ENCODE results near the gene NPAS1. TPM values are rescaled to one million over a fixed set of nuclear protein-coding genes. Genes with fewer than 3 reads are reported as not detected.

Gene NPAS1
- total RNA-seq = 0.79 and 1.7 TPM in 2 replicates

GRCh38 chr19:47019431-47020041 lies at the start of gene NPAS1:
Gene NPAS1 (plus strand): TSS chr19:47019837. CDS start chr19:47021048, 1,211 bp downstream.

Other genes with a start within 250 kb of the NPAS1 start
- 122 and 169 TPM in 2 replicates for gene SLC1A5, start 231.2 kb upstream of the NPAS1 start, total RNA-seq
- gene AP2S1, start 169.0 kb upstream of the NPAS1 start, total RNA-seq = 121 and 142 TPM in 2 replicates
- gene ARHGAP35, start 158.8 kb upstream of the NPAS1 start, total RNA-seq = 79.4 and 89.5 TPM in 2 replicates
- gene TMEM160, start 28.8 kb downstream of the NPAS1 start, total RNA-seq = 9.0 and 9.3 TPM in 2 replicates
- gene ZC3H4, start 93.9 kb downstream of the NPAS1 start, total RNA-seq = 10.4 and 13.3 TPM in 2 replicates
- gene SAE1, start 111.0 kb downstream of the NPAS1 start, total RNA-seq = 82.1 and 93.9 TPM in 2 replicates
- 10.5 and 14.8 TPM in 2 replicates for gene BBC3, start 211.4 kb downstream of the NPAS1 start, total RNA-seq
- 8.3 and 9.3 TPM in 2 replicates for gene CCDC9, start 236.7 kb downstream of the NPAS1 start, total RNA-seq